ENCODE data around the gene TLN1. TPM values are rescaled to one million over a fixed set of nuclear protein-coding genes. Genes with fewer than 3 reads are reported as not detected.

The TLN1 gene, protein sequence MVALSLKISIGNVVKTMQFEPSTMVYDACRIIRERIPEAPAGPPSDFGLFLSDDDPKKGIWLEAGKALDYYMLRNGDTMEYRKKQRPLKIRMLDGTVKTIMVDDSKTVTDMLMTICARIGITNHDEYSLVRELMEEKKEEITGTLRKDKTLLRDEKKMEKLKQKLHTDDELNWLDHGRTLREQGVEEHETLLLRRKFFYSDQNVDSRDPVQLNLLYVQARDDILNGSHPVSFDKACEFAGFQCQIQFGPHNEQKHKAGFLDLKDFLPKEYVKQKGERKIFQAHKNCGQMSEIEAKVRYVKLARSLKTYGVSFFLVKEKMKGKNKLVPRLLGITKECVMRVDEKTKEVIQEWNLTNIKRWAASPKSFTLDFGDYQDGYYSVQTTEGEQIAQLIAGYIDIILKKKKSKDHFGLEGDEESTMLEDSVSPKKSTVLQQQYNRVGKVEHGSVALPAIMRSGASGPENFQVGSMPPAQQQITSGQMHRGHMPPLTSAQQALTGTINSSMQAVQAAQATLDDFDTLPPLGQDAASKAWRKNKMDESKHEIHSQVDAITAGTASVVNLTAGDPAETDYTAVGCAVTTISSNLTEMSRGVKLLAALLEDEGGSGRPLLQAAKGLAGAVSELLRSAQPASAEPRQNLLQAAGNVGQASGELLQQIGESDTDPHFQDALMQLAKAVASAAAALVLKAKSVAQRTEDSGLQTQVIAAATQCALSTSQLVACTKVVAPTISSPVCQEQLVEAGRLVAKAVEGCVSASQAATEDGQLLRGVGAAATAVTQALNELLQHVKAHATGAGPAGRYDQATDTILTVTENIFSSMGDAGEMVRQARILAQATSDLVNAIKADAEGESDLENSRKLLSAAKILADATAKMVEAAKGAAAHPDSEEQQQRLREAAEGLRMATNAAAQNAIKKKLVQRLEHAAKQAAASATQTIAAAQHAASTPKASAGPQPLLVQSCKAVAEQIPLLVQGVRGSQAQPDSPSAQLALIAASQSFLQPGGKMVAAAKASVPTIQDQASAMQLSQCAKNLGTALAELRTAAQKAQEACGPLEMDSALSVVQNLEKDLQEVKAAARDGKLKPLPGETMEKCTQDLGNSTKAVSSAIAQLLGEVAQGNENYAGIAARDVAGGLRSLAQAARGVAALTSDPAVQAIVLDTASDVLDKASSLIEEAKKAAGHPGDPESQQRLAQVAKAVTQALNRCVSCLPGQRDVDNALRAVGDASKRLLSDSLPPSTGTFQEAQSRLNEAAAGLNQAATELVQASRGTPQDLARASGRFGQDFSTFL (N-terminal part only)
- 115 to 134 TPM (median 121 TPM) in 5 replicates for total RNA-seq (2022; extraction: Qiagen RNA extraction)

DNA sequence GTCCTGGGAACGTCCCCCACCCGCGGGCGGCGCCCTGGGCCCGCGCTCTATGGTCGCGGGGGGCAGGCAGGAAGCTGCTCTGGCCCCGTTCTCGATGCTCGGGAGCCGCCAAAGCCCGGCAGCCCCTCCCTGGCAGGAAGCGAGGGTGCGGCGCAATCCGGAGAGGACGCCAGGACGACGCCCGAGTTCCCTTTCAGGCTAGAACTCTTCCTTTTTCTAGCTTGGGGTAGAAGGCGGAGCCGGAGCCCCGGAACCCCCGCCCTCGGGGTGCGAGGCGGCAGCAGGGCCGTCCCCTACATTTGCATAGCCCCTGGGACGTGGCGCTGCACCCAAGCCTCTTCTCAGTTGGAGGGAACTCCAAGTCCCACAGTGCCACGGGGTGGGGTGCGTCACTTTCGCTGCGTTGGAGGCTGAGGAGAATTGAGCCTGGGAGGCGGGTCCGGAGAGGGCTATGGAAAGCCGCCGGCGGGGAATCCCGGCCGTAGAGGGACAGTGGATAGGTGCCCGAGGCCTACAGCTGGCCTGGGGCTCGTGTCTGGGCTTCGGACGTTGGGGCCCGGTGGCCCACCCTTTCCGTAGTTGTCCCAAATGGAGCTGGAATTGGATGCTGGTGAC is at the start of gene TLN1, which contains the start of gene CREB3:
Gene TLN1 (minus strand): TSS at position 11 of the 615 bp plus-strand sequence. CDS start 6,501 bp downstream, outside the sequence.
Gene CREB3 (plus strand): TSS at position 482 of the 615 bp plus-strand sequence. CDS start 107 bp downstream, at position 589.

GRCh38 chr9:35754264-35754663 is 22.3 kb upstream of the TLN1 start, which contains the start of gene MSMP:
TSS of gene MSMP (minus strand) at chr9:35754276. CDS start at chr9:35754129, 147 bp downstream.

GRCh38 chr9:35748858-35749514 is 17.0 kb upstream of the TLN1 start, which contains the start of the genes GBA2 and RGP1:
TSS of gene GBA2 (minus strand) at chr9:35749228. CDS start at chr9:35748704, 524 bp downstream.
TSS of gene RGP1 (plus strand) at chr9:35749287. CDS start at chr9:35749756, 469 bp downstream.

DNA sequence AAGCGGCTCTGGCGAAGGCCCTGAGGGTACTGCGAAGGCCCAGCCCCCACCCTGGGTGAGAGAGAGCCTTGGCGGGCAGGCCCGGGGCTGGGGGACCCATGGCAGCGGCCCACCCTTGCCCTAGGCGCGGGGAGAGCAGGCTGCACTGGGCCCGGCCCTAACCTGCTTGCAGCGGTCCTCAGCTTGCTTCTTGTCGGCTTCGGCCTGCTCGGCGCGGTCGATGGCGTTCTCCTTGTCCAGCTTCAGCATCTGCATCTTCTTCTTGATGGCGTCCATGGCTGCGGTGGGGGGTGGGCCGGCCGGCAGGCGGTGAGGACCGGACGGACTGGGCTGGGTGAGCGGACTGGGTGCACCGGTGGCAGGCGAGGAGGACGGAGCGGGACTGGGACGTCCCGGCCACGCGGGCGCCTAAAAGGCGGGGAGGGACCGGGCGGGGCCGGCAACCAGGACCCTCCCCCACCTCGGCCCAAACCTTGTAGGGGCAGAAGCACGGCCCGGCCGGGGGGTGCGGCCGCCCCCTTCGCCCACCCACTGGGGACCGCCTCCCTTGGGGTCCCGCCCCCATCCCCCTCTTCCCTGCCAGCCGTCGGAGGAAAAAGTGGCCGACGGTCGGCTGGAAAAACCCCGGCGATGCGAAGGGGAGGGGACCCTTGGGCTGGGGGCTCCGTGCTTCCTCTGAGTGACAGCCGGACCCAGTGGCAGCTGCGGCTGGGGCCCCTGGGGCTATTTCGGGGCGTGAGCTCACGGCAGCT is 42.3 kb downstream of the TLN1 start, which contains the start of gene TPM2:
Gene TPM2 (minus strand): TSS at position 384 of the 752 bp plus-strand sequence. CDS start 108 bp downstream, at position 276.

GRCh38 chr9:35673132-35674024 is 58.6 kb downstream of the TLN1 start, which contains the start of gene CA9:
TSS of gene CA9 (plus strand) at chr9:35673928. CDS start at chr9:35673960, 32 bp downstream.

GRCh38 chr9:35664531-35665470 is 67.2 kb downstream of the TLN1 start, which contains the start of gene ARHGEF39:
TSS of gene ARHGEF39 (minus strand) at chr9:35665195. CDS start at chr9:35665169, 26 bp downstream.

DNA sequence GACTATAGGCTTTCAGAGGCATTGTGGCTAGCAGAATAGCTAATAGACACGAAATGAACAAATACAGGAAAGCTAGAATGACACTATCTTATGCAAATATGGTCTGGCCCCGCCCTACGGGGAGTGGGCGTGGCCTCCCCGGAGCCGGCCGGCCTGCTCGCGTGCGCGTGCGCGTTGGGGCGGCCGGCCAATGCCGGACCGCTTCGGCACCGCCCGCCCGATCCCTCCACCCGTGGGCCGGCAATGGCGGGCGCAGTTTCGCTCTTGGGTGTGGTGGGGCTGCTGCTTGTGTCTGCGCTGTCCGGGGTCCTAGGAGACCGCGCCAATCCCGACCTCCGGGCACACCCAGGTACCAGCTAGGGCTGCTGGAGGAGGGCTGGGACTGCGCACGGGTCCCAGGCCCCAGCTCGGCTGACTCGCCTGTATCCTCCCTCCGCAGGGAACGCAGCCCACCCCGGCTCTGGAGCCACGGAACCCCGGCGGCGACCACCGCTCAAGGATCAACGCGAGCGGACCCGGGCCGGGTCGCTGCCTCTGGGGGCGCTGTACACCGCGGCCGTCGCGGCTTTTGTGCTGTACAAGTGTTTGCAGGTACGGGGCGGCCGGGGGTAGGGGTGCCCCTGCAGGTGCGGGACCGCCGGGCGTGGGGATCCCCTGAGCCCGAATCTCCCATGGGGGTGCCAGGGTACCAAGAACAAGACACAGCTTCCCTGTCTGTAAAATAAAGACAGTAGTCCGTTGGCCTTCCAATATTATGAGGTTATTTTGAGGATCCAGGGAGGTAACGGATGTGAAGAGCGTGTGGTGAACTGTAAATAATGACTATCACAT is 73.6 kb downstream of the TLN1 start, which contains the start of gene CCDC107:
Gene CCDC107 (plus strand): TSS at position 156 of the 831 bp plus-strand sequence. CDS start 88 bp downstream, at position 244.

GRCh38 chr9:35657546-35658136 is 74.4 kb downstream of the TLN1 start, which contains the start of gene RMRP:
TSS of gene RMRP (minus strand) at chr9:35658019.

GRCh38 chr9:35650341-35651158 is 81.4 kb downstream of the TLN1 start, which contains the start of gene SIT1:
TSS of gene SIT1 (minus strand) at chr9:35650931. CDS start at chr9:35650853, 78 bp downstream.

Other genes with a start within 250 kb of the TLN1 start
- 24.4 to 34.4 TPM (median 34.1 TPM) in 5 replicates for gene RUSC2, start 242.1 kb downstream of the TLN1 start, total RNA-seq (2022; extraction: Qiagen RNA extraction)
- 25.8 to 30.3 TPM (median 29.8 TPM) in 5 replicates for gene TESK1, start 126.9 kb downstream of the TLN1 start, total RNA-seq (2022; extraction: Qiagen RNA extraction)
- 0.14 to 0.36 TPM (median 0.23 TPM) in 3 of 5 replicates, not detected in the others for gene CD72, start 113.8 kb downstream of the TLN1 start, total RNA-seq (2022; extraction: Qiagen RNA extraction)
- not detected in 5 replicates for gene SIT1, start 81.3 kb downstream of the TLN1 start, total RNA-seq (2022; extraction: Qiagen RNA extraction)
- 8.1 to 20.9 TPM (median 15.0 TPM) in 4 of 5 replicates, not detected in the other for gene RMRP, start 74.2 kb downstream of the TLN1 start, total RNA-seq (2022; extraction: Qiagen RNA extraction)
- 25.1 to 32.0 TPM (median 29.7 TPM) in 5 replicates for gene CCDC107, start 73.9 kb downstream of the TLN1 start, total RNA-seq (2022; extraction: Qiagen RNA extraction)
- 13.3 to 18.5 TPM (median 16.1 TPM) in 5 replicates for gene ARHGEF39, start 67.0 kb downstream of the TLN1 start, total RNA-seq (2022; extraction: Qiagen RNA extraction)
- gene CA9, start 58.3 kb downstream of the TLN1 start, total RNA-seq (2022; extraction: Qiagen RNA extraction), result 4.2 to 8.9 TPM (median 6.4 TPM) in 5 replicates
- 632 to 703 TPM (median 690 TPM) in 5 replicates for gene TPM2, start 42.3 kb downstream of the TLN1 start, total RNA-seq (2022; extraction: Qiagen RNA extraction)
- 57.0 to 61.1 TPM (median 57.9 TPM) in 5 replicates for gene CREB3, start 471 bp upstream of the TLN1 start, total RNA-seq (2022; extraction: Qiagen RNA extraction)
- gene GBA2, start 17.0 kb upstream of the TLN1 start, total RNA-seq (2022; extraction: Qiagen RNA extraction), result 28.0 to 39.6 TPM (median 34.5 TPM) in 5 replicates
- 12.2 to 16.2 TPM (median 15.3 TPM) in 5 replicates for gene RGP1, start 17.1 kb upstream of the TLN1 start, total RNA-seq (2022; extraction: Qiagen RNA extraction)
- gene MSMP, start 22.1 kb upstream of the TLN1 start, total RNA-seq (2022; extraction: Qiagen RNA extraction), result not detected in 5 replicates
- gene NPR2, start 59.4 kb upstream of the TLN1 start, total RNA-seq (2022; extraction: Qiagen RNA extraction), result 4.8 to 6.6 TPM (median 5.5 TPM) in 5 replicates
- gene SPAG8, start 80.1 kb upstream of the TLN1 start, total RNA-seq (2022; extraction: Qiagen RNA extraction), result 0.34 to 0.74 TPM (median 0.56 TPM) in 5 replicates
- 72.1 to 115 TPM (median 100 TPM) in 5 replicates for gene HINT2, start 82.8 kb upstream of the TLN1 start, total RNA-seq (2022; extraction: Qiagen RNA extraction)
- not detected in 5 replicates for gene FAM221B, start 96.5 kb upstream of the TLN1 start, total RNA-seq (2022; extraction: Qiagen RNA extraction)
- 2.0 to 4.0 TPM (median 3.5 TPM) in 5 replicates for gene TMEM8B, start 97.0 kb upstream of the TLN1 start, total RNA-seq (2022; extraction: Qiagen RNA extraction)
- not detected in 5 replicates for gene OR13J1, start 138.2 kb upstream of the TLN1 start, total RNA-seq (2022; extraction: Qiagen RNA extraction)
- gene HRCT1, start 174.0 kb upstream of the TLN1 start, total RNA-seq (2022; extraction: Qiagen RNA extraction), result 0.32 to 0.51 TPM (median 0.40 TPM) in 5 replicates
- gene SPAAR, start 177.3 kb upstream of the TLN1 start, total RNA-seq (2022; extraction: Qiagen RNA extraction), result 0.13 TPM in 1 of 5 replicates, not detected in the others
- gene OR2S2, start 226.0 kb upstream of the TLN1 start, total RNA-seq (2022; extraction: Qiagen RNA extraction), result not detected in 5 replicates